Effector memory CD8-positive, alpha-beta T cell (primary cell): Measurements from ENCODE around the gene GNG13.
A peak's percentile ranks its signal among the peaks of the same experiment; 100 is the strongest.

Experiments
- ATAC-seq: fragments of 150-1000 bp; cut with Tn5 transposase; replicated peaks from 2 replicates; pipeline ENCODE4 v1.10.0; 2021; ENCODE audit warnings: mild to moderate bottlenecking, moderate library complexity
- DNase-seq, 3 experiments: peaks; one replicate each; pipeline ENCODE4 v3.0.0; 2021
- H3K27ac Mint-ChIP-seq, 2 donors: one replicate each; pipeline ENCODE4 v1.8.0; 2022; ENCODE audit warnings: mild to moderate bottlenecking in 2 of 2, mixed read lengths in 2 of 2, moderate library complexity in 2 of 2
- H3K27me3 Mint-ChIP-seq, 2 donors: one replicate each; pipeline ENCODE4 v1.8.0; 2022; ENCODE audit warnings: mixed read lengths in 2 of 2
- H3K36me3 Mint-ChIP-seq: one replicate; pipeline ENCODE4 v1.8.0; 2022; ENCODE audit warnings: mild to moderate bottlenecking, moderate library complexity, mixed read lengths; ENCODE audit not compliant: insufficient read depth
- H3K4me1 Mint-ChIP-seq, 2 donors: one replicate each; pipeline ENCODE4 v1.8.0; 2022; ENCODE audit warnings: low read depth in 2 of 2, mixed read lengths in 2 of 2
- H3K4me3 Mint-ChIP-seq, 2 donors: one replicate each; pipeline ENCODE4 v1.8.0; 2022; ENCODE audit warnings: mild to moderate bottlenecking in 2 of 2, mixed read lengths in 2 of 2, moderate library complexity in 2 of 2
- H3K9me3 Mint-ChIP-seq, 2 donors: one replicate each; pipeline ENCODE4 v1.8.0; 2022; ENCODE audit warnings: mixed read lengths in 2 of 2

The GNG13 gene

GRCh38 chr16:790086-790485 is 10.4 kb downstream of the GNG13 start:
- Mint-ChIP-seq H3K27ac (no peak overlapping the region), H3K9me3 (no peaks in the 10 kb centered on the region), H3K27me3 (no peaks in the 10 kb centered on the region), H3K4me1 (peaks cover 2 to 7% of the 10 kb centered on the region in 2 donors), H3K36me3 (peaks cover 1% of the 10 kb centered on the region), H3K4me3 (peak overlapping the region; percentile 59 to 68)
- no peak for DNase-seq
- ATAC-seq = no peak

GRCh38 chr16:789191-789850 is 11.2 kb downstream of the GNG13 start:
- no peak for ATAC-seq
- no peaks in the 10 kb centered on the region for H3K27me3 Mint-ChIP-seq
- peaks cover 7 to 10% of the 10 kb centered on the region in 2 donors for H3K4me1 Mint-ChIP-seq
- H3K4me3 Mint-ChIP-seq = peak overlapping the region; percentile 59 to 68
- H3K36me3 Mint-ChIP-seq = peaks cover 5% of the 10 kb centered on the region
- no peak for DNase-seq
- no peak overlapping the region for H3K27ac Mint-ChIP-seq
- H3K9me3 Mint-ChIP-seq = no peaks in the 10 kb centered on the region

- Mint-ChIP-seq H3K4me3 (peak within 1 kb of the TSS; percentile 81 to 84), H3K27ac (no peak within 1 kb of the TSS), H3K9me3 (no peaks in the 10 kb centered on the region), H3K36me3 (peaks cover 5% of the 10 kb centered on the region), H3K4me1 (peaks cover 7 to 10% of the 10 kb centered on the region in 2 donors), H3K27me3 (no peaks in the 10 kb centered on the region)
- ATAC-seq (peak; percentile 95), DNase-seq (peak; percentile 85 to 94 (median 91))
Observed at GRCh38 chr16:788399-789126, 12.0 kb downstream of the GNG13 start, which contains the start of gene CHTF18. TSS of gene CHTF18 (plus strand) at chr16:788620. CDS start at chr16:788685, 65 bp downstream.

GRCh38 chr16:787978-788398 is 12.5 kb downstream of the GNG13 start, which contains the start of gene RPUSD1:
TSS of gene RPUSD1 (minus strand) at chr16:788381. CDS start at chr16:787737, 644 bp downstream.
- ATAC-seq (peak; percentile 16), DNase-seq (peak in 1 of 3 experiments; percentile 16)
- no peaks in the 10 kb centered on the region for H3K9me3 Mint-ChIP-seq
- peaks cover 7 to 10% of the 10 kb centered on the region in 2 donors for H3K4me1 Mint-ChIP-seq
- no peak within 1 kb of the TSS for H3K27ac Mint-ChIP-seq
- H3K36me3 Mint-ChIP-seq = peaks cover 5% of the 10 kb centered on the region
- H3K27me3 Mint-ChIP-seq = no peaks in the 10 kb centered on the region
- peak within 1 kb of the TSS; percentile 81 to 84 for H3K4me3 Mint-ChIP-seq

- DNase-seq = no peak
- peaks cover 5% of the 10 kb centered on the region for H3K36me3 Mint-ChIP-seq
- no peak overlapping the region for H3K27ac Mint-ChIP-seq
- H3K4me3 Mint-ChIP-seq = peak overlapping the region; percentile 81 to 84
- H3K9me3 Mint-ChIP-seq = no peaks in the 10 kb centered on the region
- H3K4me1 Mint-ChIP-seq = peaks cover 7 to 10% of the 10 kb centered on the region in 2 donors
- ATAC-seq = no peak
- no peaks in the 10 kb centered on the region for H3K27me3 Mint-ChIP-seq
Observed at GRCh38 chr16:787321-787966, 13.1 kb downstream of the GNG13 start.

- H3K27me3 Mint-ChIP-seq = no peaks in the 10 kb centered on the region
- ATAC-seq (peak; percentile 18), DNase-seq (peak; percentile 70 to 75 (median 74))
- H3K4me1 Mint-ChIP-seq = peaks cover 7 to 10% of the 10 kb centered on the region in 2 donors
- no peaks in the 10 kb centered on the region for H3K9me3 Mint-ChIP-seq
- no peak overlapping the region for H3K27ac Mint-ChIP-seq
- peak overlapping the region; percentile 81 to 84 for H3K4me3 Mint-ChIP-seq
- peaks cover 5% of the 10 kb centered on the region for H3K36me3 Mint-ChIP-seq
Observed at GRCh38 chr16:785563-786535, 14.7 kb downstream of the GNG13 start.

- H3K9me3 Mint-ChIP-seq = no peaks in the 10 kb centered on the region
- no peak for ATAC-seq
- H3K27me3 Mint-ChIP-seq = peaks cover 0 to 6% of the 10 kb centered on the region in 2 donors
- H3K36me3 Mint-ChIP-seq = peaks cover 5% of the 10 kb centered on the region
- H3K4me1 Mint-ChIP-seq = peaks cover 7% of the 10 kb centered on the region in 2 donors
- no peak overlapping the region for H3K27ac Mint-ChIP-seq
- no peak for DNase-seq
- no peak overlapping the region for H3K4me3 Mint-ChIP-seq
Observed at GRCh38 chr16:784431-784830, 16.1 kb downstream of the GNG13 start.

GRCh38 chr16:783404-784161 is 17.0 kb downstream of the GNG13 start:
- DNase-seq (no peak), ATAC-seq (no peak)
- Mint-ChIP-seq H3K27me3 (peaks cover 0 to 6% of the 10 kb centered on the region in 2 donors), H3K36me3 (peaks cover 5% of the 10 kb centered on the region), H3K4me1 (peaks cover 7% of the 10 kb centered on the region in 2 donors), H3K9me3 (no peaks in the 10 kb centered on the region), H3K4me3 (no peak overlapping the region), H3K27ac (no peak overlapping the region)

GRCh38 chr16:782766-783403 is 17.6 kb downstream of the GNG13 start:
- peaks cover 7% of the 10 kb centered on the region in 2 donors for H3K4me1 Mint-ChIP-seq
- no peak overlapping the region for H3K4me3 Mint-ChIP-seq
- H3K27me3 Mint-ChIP-seq = peaks cover 4 to 6% of the 10 kb centered on the region in 2 donors
- DNase-seq (no peak), ATAC-seq (no peak)
- H3K36me3 Mint-ChIP-seq = peaks cover 5% of the 10 kb centered on the region
- H3K27ac Mint-ChIP-seq = no peak overlapping the region
- H3K9me3 Mint-ChIP-seq = no peaks in the 10 kb centered on the region

- Mint-ChIP-seq H3K4me3 (no peak overlapping the region), H3K27me3 (peaks cover 6 to 7% of the 10 kb centered on the region in 2 donors), H3K9me3 (no peaks in the 10 kb centered on the region), H3K27ac (no peak overlapping the region), H3K4me1 (peaks cover 7% of the 10 kb centered on the region in 2 donors), H3K36me3 (peaks cover 5% of the 10 kb centered on the region)
- no peak for ATAC-seq
- no peak for DNase-seq
Observed at GRCh38 chr16:782258-782657, 18.3 kb downstream of the GNG13 start.

GRCh38 chr16:781346-782010 is 19.1 kb downstream of the GNG13 start:
- Mint-ChIP-seq H3K27me3 (peaks cover 6 to 7% of the 10 kb centered on the region in 2 donors), H3K9me3 (no peaks in the 10 kb centered on the region), H3K4me1 (peaks cover 4 to 7% of the 10 kb centered on the region in 2 donors), H3K27ac (no peak overlapping the region), H3K36me3 (peaks cover 5% of the 10 kb centered on the region), H3K4me3 (no peak overlapping the region)
- DNase-seq = no peak
- no peak for ATAC-seq
